ENCODE results near the gene CDK13. TPM values are rescaled to one million over a fixed set of nuclear protein-coding genes. Genes with fewer than 3 reads are reported as not detected.
A peak's percentile ranks its signal among the peaks of the same experiment; 100 is the strongest.

CDK13 gene
- total and polyA plus RNA-seq, 11 donors = 12.4 to 32.2 (median 24.1) TPM

GRCh38 chr7:39978230-39978934 lies 28.3 kb downstream of the CDK13 start:
- TF ChIP-seq CTCF (IDR thresholded peaks at IDR 0.05) = no peak
- WGBS, 4 donors = 32 to 42% (median 36%) methylated on average over 3 of the region's 3 CpGs
- Histone ChIP-seq H3K27me3 (no peaks in the 10 kb centered on the region), H3K27ac (no peak overlapping the region), H3K36me3 (no peaks in the 10 kb centered on the region), H3K4me1 (peaks cover 0 to 63% (median 33%) of the 10 kb centered on the region in 12 donors), H3K4me3 (no peak overlapping the region), H3K9me3 (no peaks in the 10 kb centered on the region)
- intact Hi-C loops (cut with DNase I) = no loop called here
- DNase-seq (no peak), ATAC-seq (no peak)

- Histone ChIP-seq H3K4me3 (no peak overlapping the region), H3K27me3 (no peaks in the 10 kb centered on the region), H3K27ac (no peak overlapping the region), H3K9me3 (no peaks in the 10 kb centered on the region), H3K36me3 (no peaks in the 10 kb centered on the region), H3K4me1 (peaks cover 0 to 63% (median 36%) of the 10 kb centered on the region in 12 donors)
- TF ChIP-seq CTCF (IDR thresholded peaks at IDR 0.05) = no peak
- no peak for TF ChIP-seq POLR2A (IDR thresholded peaks at IDR 0.05)
- no peak for DNase-seq
- intact Hi-C loops (cut with DNase I) = no loop called here
- ATAC-seq = no peak
- 65 to 73% (median 71%) methylated on average over 8 of the region's 8 CpGs for WGBS, 4 donors
Observed at GRCh38 chr7:39979406-39980073, 29.5 kb downstream of the CDK13 start.

DNA sequence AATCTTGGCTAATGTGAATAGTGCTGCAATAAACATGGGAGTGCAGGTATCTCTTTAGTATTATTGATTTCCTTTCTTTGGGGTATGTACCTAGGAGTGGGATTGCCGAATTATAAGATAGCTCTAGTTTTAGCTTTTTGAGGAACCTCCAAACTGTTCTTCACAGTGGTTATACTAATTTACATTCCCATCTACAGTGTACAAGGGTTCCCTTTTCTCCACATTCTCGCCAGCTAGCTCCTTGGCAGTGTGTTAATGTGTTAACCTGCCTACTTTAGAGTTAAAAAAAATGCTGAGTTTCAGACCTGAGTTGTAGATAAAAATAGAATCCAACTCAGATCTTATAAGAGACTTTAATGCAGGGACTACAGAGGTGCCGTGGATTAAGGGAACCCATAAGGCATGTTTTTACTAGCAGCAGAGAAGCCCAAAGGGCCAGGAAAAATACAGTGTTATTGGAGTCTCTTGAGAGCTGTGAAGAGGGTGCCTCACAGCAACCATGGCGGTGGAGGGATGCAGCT lies 35.4 kb downstream of the CDK13 start:
- H3K36me3 ChIP-seq = peaks cover 0 to 22% (median 12%) of the 10 kb centered on the region in 9 donors
- no peaks in the 10 kb centered on the region for H3K9me3 ChIP-seq
- 72 to 85% (median 80%) methylated on average over 4 of the region's 4 CpGs for WGBS, 4 donors
- H3K4me1 ChIP-seq = peaks cover 0 to 46% (median 21%) of the 10 kb centered on the region in 12 donors
- DNase-seq (no peak), ATAC-seq (no peak)
- H3K27ac ChIP-seq = no peak overlapping the region
- H3K27me3 ChIP-seq = no peaks in the 10 kb centered on the region
- no peak overlapping the region for H3K4me3 ChIP-seq
- TF ChIP-seq CTCF (IDR thresholded peaks at IDR 0.05) (no peak), POLR2A (IDR thresholded peaks at IDR 0.05) (no peak)
- intact Hi-C loops (cut with DNase I) = no loop called here

DNA sequence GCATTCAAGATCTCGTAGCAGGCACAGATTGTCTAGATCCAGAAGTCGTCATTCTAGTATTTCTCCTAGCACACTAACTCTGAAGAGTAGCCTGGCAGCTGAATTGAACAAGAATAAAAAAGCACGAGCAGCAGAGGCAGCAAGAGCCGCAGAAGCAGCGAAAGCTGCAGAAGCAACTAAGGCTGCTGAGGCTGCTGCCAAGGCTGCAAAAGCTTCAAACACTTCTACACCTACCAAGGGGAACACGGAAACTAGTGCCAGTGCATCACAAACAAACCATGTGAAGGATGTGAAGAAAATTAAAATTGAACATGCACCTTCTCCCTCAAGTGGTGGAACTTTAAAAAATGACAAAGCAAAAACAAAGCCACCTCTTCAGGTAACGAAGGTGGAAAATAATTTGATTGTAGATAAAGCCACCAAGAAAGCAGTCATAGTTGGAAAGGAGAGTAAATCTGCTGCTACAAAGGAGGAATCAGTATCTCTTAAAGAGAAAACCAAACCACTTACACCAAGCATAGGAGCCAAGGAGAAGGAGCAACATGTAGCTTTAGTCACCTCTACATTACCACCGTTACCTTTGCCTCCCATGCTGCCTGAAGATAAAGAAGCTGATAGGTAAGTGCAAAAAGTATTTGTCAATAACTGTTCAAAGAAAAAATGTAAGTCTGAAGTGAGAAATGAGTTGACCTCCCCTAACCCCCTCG lies 37.7 kb downstream of the CDK13 start:
- TF ChIP-seq CTCF (IDR thresholded peaks at IDR 0.05) (no peak), POLR2A (IDR thresholded peaks at IDR 0.05) (no peak)
- Histone ChIP-seq H3K27me3 (no peaks in the 10 kb centered on the region), H3K4me1 (peaks cover 0 to 44% (median 20%) of the 10 kb centered on the region in 12 donors), H3K27ac (no peak overlapping the region), H3K4me3 (no peak overlapping the region), H3K9me3 (no peaks in the 10 kb centered on the region), H3K36me3 (peaks cover 0 to 31% (median 12%) of the 10 kb centered on the region in 9 donors)
- 67 to 69% (median 67%) methylated on average over 9 of the region's 9 CpGs for WGBS, 4 donors
- peak in 2 of 4 donors; percentile 24 to 42 for ATAC-seq
- intact Hi-C loops (cut with DNase I) = no loop called here
- no peak for DNase-seq
